HL-60 (cell line): ENCODE measurements around the gene FGF14.

ENCODE experiments used
- DNase-seq, 2 experiments: peaks; one replicate each; pipeline ENCODE4 v3.0.0-alpha.2; 2010 to 2020; ENCODE audit warnings: low read depth in 1 of 2, low spot score in 1 of 2
- H3K27ac ChIP-seq: fragments of 250-450 bp; sonication (Bioruptor Pico); replicated peaks from 2 replicates; pipeline ENCODE4 v1.5.1; 2020; ENCODE audit warnings: mild to moderate bottlenecking, moderate library complexity
- H3K27me3 ChIP-seq: fragments of 250-450 bp; sonication (Bioruptor Pico); 2 replicates; pipeline ENCODE4 v1.5.1; 2021; ENCODE audit warnings: mild to moderate bottlenecking, moderate library complexity; ENCODE audit not compliant: insufficient read depth, poor library complexity, severe bottlenecking
- H3K4me3 ChIP-seq: replicated peaks from 2 replicates; pipeline ENCODE4 v1.5.1; 2011; ENCODE audit warnings: mild to moderate bottlenecking, control low read depth, low read length; ENCODE audit not compliant: insufficient read depth
- GABPA ChIP-seq: IDR thresholded peaks from 2 replicates; pipeline ENCODE4 v1.6.1; 2012; ENCODE audit warnings: low read depth
- POLR2AphosphoS5 ChIP-seq: IDR thresholded peaks from 2 replicates; pipeline ENCODE4 v1.6.1; 2012; ENCODE audit warnings: low read depth
- SPI1 ChIP-seq: IDR thresholded peaks from 2 replicates; pipeline ENCODE4 v1.6.1; 2012; ENCODE audit warnings: low read depth, mild to moderate bottlenecking, borderline replicate concordance
- TF ChIP-seq, protein P1 (sequence below): IDR thresholded peaks from one replicate; pipeline ENCODE4 v1.5.1; 2011; ENCODE audit warnings: low read length, control low read depth, inconsistent platforms; ENCODE audit not compliant: insufficient read depth
- TF ChIP-seq, protein P2 (sequence below): IDR thresholded peaks from 2 replicates; pipeline ENCODE4 v1.6.1; 2012; ENCODE audit warnings: low read depth; ENCODE audit not compliant: insufficient replicate concordance

FGF14 gene

GRCh38 chr13:101775267-101775666 lies 626.6 kb downstream of the FGF14 start:
- H3K27me3 ChIP-seq = no peaks in the 10 kb centered on the region
- H3K27ac ChIP-seq = no peak overlapping the region
- no peak for DNase-seq
- no peak overlapping the region for H3K4me3 ChIP-seq
- TF ChIP-seq, protein P1, sequence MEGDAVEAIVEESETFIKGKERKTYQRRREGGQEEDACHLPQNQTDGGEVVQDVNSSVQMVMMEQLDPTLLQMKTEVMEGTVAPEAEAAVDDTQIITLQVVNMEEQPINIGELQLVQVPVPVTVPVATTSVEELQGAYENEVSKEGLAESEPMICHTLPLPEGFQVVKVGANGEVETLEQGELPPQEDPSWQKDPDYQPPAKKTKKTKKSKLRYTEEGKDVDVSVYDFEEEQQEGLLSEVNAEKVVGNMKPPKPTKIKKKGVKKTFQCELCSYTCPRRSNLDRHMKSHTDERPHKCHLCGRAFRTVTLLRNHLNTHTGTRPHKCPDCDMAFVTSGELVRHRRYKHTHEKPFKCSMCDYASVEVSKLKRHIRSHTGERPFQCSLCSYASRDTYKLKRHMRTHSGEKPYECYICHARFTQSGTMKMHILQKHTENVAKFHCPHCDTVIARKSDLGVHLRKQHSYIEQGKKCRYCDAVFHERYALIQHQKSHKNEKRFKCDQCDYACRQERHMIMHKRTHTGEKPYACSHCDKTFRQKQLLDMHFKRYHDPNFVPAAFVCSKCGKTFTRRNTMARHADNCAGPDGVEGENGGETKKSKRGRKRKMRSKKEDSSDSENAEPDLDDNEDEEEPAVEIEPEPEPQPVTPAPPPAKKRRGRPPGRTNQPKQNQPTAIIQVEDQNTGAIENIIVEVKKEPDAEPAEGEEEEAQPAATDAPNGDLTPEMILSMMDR = no peak
- TF ChIP-seq, protein P2, sequence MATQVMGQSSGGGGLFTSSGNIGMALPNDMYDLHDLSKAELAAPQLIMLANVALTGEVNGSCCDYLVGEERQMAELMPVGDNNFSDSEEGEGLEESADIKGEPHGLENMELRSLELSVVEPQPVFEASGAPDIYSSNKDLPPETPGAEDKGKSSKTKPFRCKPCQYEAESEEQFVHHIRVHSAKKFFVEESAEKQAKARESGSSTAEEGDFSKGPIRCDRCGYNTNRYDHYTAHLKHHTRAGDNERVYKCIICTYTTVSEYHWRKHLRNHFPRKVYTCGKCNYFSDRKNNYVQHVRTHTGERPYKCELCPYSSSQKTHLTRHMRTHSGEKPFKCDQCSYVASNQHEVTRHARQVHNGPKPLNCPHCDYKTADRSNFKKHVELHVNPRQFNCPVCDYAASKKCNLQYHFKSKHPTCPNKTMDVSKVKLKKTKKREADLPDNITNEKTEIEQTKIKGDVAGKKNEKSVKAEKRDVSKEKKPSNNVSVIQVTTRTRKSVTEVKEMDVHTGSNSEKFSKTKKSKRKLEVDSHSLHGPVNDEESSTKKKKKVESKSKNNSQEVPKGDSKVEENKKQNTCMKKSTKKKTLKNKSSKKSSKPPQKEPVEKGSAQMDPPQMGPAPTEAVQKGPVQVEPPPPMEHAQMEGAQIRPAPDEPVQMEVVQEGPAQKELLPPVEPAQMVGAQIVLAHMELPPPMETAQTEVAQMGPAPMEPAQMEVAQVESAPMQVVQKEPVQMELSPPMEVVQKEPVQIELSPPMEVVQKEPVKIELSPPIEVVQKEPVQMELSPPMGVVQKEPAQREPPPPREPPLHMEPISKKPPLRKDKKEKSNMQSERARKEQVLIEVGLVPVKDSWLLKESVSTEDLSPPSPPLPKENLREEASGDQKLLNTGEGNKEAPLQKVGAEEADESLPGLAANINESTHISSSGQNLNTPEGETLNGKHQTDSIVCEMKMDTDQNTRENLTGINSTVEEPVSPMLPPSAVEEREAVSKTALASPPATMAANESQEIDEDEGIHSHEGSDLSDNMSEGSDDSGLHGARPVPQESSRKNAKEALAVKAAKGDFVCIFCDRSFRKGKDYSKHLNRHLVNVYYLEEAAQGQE = no peak
- no peak for TF ChIP-seq POLR2AphosphoS5
- no peak for TF ChIP-seq SPI1
- TF ChIP-seq GABPA = no peak

DNA sequence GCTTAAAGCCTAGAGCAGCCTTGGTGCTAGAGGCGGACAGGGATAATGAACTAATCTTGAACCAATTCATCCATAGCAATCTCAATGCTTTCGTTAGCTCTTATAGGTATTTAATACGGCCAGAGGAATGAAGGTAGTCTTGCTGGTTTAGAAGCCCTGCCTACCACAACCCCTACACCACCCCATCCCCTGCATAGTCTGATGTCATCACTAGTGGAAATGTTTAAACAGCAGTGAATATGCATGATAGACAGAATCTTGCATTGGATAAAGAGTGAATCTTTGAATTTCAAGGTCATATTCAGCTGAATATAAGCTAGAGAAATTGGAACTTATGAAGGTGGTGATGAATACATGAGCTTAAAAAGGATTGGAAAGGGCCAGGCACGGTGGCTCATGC lies 627.5 kb downstream of the FGF14 start:
- no peaks in the 10 kb centered on the region for H3K27me3 ChIP-seq
- no peak for TF ChIP-seq POLR2AphosphoS5
- TF ChIP-seq, protein P1 = no peak
- no peak for TF ChIP-seq SPI1
- no peak for TF ChIP-seq GABPA
- TF ChIP-seq, protein P2 = no peak
- H3K27ac ChIP-seq = no peak overlapping the region
- no peak for DNase-seq
- H3K4me3 ChIP-seq = no peak overlapping the region

GRCh38 chr13:101773062-101773461 lies 628.8 kb downstream of the FGF14 start:
- no peak for DNase-seq
- no peak overlapping the region for H3K27ac ChIP-seq
- no peak overlapping the region for H3K4me3 ChIP-seq
- TF ChIP-seq, protein P1 = no peak
- TF ChIP-seq, protein P2 = no peak
- TF ChIP-seq POLR2AphosphoS5 = no peak
- TF ChIP-seq GABPA = no peak
- no peak for TF ChIP-seq SPI1
- no peaks in the 10 kb centered on the region for H3K27me3 ChIP-seq
